Stimulated activated naive CD4-positive, alpha-beta T cell (primary cell): ENCODE data around the gene LETMD1.
"Not testable (repeated sequence)": the region's sequence is repeated elsewhere in the genome, so short reads cannot be mapped to it uniquely, and the experiment has no call there.

Experiments
- DNase-seq, 6 experiments: peaks; one replicate each; lab custom pipeline; 2025; lab: John Stamatoyannopoulos, UW

LETMD1 gene

DNA sequence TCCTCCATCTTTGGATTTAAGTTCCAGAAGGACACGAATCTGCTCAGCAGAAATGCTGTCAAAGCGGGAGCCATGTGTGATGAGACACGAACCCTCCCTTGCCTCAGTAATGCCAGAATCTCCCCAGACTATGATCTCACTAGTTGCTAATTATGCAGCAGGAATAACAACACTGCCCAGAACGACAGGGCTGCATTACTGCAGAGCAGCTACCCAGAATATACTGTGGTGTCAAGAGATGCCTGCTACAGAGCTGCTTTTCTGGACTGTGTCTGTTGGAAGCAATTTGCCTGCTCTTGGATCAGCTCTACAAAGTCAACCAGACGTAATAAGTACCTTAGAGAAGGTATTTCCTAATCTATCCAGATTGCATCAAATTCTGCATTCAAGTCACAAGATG, 29.8 kb downstream of the LETMD1 start:
- DNase-seq: no peak

DNA sequence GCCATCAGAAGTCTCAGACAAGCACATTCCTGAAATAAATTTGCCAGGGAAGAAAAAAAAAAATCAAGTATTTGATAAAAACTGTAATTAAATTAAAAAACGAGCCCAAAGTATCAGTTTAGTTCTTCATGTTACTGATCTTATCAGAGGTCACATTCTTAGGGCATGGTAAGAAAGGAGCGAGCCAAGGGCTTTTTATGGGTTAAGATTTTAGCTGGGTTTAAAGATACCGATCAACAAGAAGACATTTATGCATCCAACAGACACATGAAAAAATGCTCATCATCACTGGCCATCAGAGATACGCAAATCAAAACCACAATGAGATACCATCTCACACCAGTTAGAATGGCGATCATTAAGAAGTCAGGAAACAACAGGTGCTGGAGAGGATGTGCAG, 30.2 kb downstream of the LETMD1 start:
- not testable (repeated sequence) for DNase-seq

- not testable (repeated sequence) for DNase-seq
Observed at GRCh38 chr12:51078866-51079265, 30.7 kb downstream of the LETMD1 start.

GRCh38 chr12:51080136-51080535, 32.0 kb downstream of the LETMD1 start:
- DNase-seq: no peak

DNA sequence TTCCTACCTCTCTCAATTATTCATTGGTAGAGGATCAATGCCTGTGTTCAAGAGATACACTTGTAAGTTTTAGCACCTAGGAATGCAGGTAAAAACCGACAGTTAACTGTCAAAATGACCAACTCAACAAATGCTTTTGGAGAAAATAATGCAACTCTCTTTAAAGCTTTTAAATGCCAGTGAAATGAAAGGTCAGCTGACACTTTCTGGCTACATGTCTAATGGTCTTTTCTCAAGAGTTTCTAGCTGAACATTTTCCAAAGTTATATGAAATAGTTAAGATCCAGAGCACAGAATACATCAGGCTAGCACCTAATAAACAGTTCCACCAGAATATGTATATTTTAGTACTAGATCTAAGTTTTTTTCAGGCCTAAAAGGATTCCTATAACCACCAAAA, 33.3 kb downstream of the LETMD1 start:
- DNase-seq: no peak

GRCh38 chr12:51082561-51083125, 34.5 kb downstream of the LETMD1 start:
- DNase-seq: peak in 4 of 6 experiments; percentile 9 to 32 (median 18)

- DNase-seq: peak; percentile 90 to 94 (median 93)
Observed at GRCh38 chr12:51083126-51083833, 35.2 kb downstream of the LETMD1 start, which contains the start of gene CSRNP2. Gene CSRNP2 (minus strand): TSS chr12:51083596. CDS start chr12:51076561, 7,035 bp downstream.

DNA sequence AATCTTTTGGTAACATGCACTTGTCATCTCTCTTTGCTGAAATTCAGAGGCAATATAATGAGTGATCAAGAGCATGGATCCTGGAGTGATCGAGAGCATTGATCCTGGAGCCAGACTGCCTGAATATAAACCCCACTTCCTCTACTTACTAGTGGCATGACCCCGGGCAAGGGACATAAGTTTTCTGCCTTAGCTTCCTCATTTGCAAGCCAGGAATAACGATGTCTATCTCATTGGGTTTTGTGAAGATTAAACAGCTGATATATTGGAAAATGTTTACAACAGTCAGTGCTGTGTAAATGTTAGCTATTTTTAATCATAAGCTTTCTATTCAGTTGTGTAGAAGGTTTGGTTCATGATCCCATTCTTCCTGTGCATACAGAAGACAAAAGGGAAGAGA, 37.6 kb downstream of the LETMD1 start:
- no peak for DNase-seq

DNA sequence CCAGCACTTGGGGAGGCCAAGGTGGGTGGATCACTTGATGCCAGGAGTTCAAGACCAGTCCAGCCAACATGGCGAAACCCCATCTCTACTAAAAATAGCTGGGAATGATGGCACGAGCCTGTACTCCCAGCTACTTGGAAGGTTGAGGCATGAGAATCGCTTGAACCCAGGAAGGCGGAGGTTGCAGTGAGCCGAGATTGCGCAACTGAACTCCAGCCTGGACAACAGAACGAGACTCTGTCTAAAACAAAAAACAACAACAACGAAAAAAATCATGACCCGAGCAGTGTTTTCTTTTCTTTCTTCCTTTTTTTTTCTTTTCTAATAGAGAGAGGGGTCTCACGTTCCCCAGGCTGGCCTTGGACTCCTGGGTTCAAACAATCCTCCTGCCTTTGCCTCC, 38.8 kb downstream of the LETMD1 start:
- no peak for DNase-seq

DNA sequence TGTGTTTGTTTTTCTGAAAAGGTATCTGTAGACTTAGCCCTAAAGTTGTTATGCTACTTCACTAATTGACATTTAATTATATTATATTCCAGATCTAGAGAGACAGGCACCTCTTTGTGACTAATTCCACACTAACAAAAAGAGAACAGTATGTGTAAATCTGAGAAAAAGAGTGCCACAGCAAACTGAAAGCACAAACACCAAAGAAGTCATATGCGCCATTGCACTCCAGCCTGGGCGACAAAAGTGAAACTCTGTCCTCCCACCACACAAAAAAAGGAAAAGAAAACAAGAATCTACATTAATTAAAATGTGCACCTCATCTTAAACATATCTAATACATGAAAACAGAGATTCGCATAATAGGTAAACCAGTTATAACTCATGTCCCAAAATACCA, 39.7 kb downstream of the LETMD1 start:
- DNase-seq: no peak

DNA sequence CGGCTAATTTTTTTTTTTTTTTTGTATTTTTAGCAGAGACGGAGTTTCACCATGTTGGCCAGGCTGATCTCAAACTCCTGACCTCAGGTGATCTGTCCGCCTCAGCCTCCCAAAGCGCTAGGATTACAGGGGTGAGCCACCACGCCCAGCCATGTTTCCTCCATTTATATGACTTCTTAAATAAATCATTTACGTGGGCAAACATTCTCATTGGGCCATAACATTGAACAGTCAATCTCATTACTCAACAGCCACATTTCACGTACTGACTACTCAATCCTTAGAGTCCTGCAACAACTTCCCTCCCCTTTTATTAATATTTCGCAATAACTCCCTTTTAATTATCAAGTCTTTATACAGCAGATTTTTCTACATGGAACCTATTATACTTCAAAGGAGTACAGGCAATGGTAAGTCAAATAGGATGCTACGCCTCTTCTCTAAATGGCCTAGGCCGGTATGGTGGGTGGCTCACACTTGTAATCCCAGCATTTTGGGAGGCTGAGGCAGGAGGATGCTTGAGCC, 42.6 kb downstream of the LETMD1 start:
- DNase-seq: no peak

DNA sequence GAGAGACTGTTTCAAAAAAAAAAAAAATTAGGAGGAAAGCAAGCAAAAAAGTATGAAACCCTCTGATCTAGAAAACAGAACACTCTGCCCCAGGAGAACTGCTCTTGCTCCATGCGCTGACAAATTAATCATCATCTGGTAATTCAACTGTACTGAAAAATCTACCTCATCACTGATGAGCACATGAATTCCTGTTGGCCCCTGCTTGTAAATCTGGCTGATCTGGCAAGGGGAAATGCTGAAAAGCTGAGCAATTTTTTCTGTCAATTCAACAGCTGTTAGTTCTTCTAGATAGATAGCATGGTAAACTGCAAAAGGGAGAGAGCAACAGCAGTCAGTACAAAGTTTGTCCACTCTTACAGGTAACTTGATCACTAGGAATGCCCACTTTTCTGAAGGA, 50.5 kb downstream of the LETMD1 start:
- DNase-seq: no peak

- no peak for DNase-seq
Observed at GRCh38 chr12:51103977-51104376, 55.9 kb downstream of the LETMD1 start.

DNA sequence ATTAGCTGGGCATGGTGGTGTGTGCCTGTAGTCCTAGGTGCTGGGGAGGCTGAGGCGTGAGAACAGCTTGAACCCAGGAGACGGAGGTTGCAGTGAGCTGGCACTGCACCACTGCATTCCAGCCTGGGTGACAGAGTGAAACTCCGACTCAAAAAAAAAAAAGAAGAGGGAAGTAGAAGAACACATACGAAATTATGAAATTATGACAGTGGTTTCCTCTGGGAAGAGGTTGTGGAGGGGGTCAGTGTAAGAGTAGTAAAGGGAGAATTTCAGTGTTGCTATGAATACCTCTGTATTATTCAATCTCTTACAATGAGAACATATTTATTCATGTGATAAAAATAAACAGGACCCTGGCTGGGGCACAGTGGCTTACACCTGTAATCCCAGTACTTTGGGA, 60.0 kb downstream of the LETMD1 start:
- no peak for DNase-seq
